B cell (primary cell): ENCODE results near the gene HINT3. TPM values are rescaled to one million over a fixed set of nuclear protein-coding genes. Genes with fewer than 3 reads are reported as not detected.

Source experiments
- ATAC-seq: fragments of 200-7000 bp; cut with Tn5 transposase; one replicate; pipeline ENCODE4 v1.10.0; 2021; ENCODE audit warnings: low read depth, mild to moderate bottlenecking, moderate number of reproducible peaks, moderate library complexity
- CTCF ChIA-PET: fragments of 350-600 bp; sonication (Branson Sonifier 250); formaldehyde crosslinking; loops from one replicate; lab custom pipeline; 2021; ENCODE audit warnings: antibody characterized with exemption, inconsistent platforms; lab: Charles Lee
- POLR2A ChIA-PET: fragments of 350-600 bp; sonication (Branson Sonifier 250); formaldehyde crosslinking; loops from one replicate; lab custom pipeline; 2021; ENCODE audit warnings: antibody characterized with exemption; lab: Charles Lee
- DNase-seq: peaks from one replicate; pipeline ENCODE4 v3.0.0; 2013
- H2AFZ ChIP-seq: 2 replicates; pipeline ENCODE4 v1.6.1; 2012; ENCODE audit warnings: mild to moderate bottlenecking, low read depth, low read length; ENCODE audit not compliant: insufficient read depth, poor library complexity, severe bottlenecking
- H3K27ac ChIP-seq, 2 donors: 1 replicate in 1 of 2; 2 replicates in 1 of 2; pipeline ENCODE4 v1.5.1; 2012 to 2013; ENCODE audit warnings: low read length in 2 of 2, mild to moderate bottlenecking in 2 of 2, moderate library complexity in 1 of 2
- H3K27me3 ChIP-seq, 4 experiments: fragments of 200-600 bp in 1 of 4; sonication (generic) in 1 of 4; replicated peaks in 1 of 4; 1 replicate in 2 of 4; 2 replicates in 2 of 4; pipeline versions ENCODE4 v1.6.1 to v1.7.0; 2013 to 2016; ENCODE audit warnings: low read length in 3 of 4, mild to moderate bottlenecking in 2 of 4, mixed read lengths in 1 of 4, moderate library complexity in 1 of 4; ENCODE audit not compliant: insufficient read depth in 4 of 4, control insufficient read depth in 3 of 4; ENCODE audit errors: control extremely low read depth in 1 of 4
- H3K36me3 ChIP-seq, 2 experiments: replicated peaks in 1 of 2; 1 replicate in 1 of 2; 2 replicates in 1 of 2; pipeline versions ENCODE4 v1.6.1 to v1.7.1; 2013; ENCODE audit warnings: low read length in 1 of 2; ENCODE audit not compliant: insufficient read depth in 2 of 2, control insufficient read depth in 1 of 2; ENCODE audit errors: control extremely low read depth in 1 of 2, extremely low read depth in 1 of 2
- H3K4me1 ChIP-seq, 2 donors: fragments of 200-600 bp in 1 of 2; sonication (generic) in 1 of 2; 1 replicate in 1 of 2; 2 replicates in 1 of 2; pipeline versions ENCODE4 v1.5.1 to v1.6.1; 2013 to 2017; ENCODE audit warnings: low read length in 2 of 2; ENCODE audit not compliant: control insufficient read depth in 2 of 2, insufficient read depth in 2 of 2
- H3K4me2 ChIP-seq: replicated peaks from 2 replicates; pipeline ENCODE3; 2012; ENCODE audit warnings: mild to moderate bottlenecking, low read depth, low read length; ENCODE audit not compliant: poor library complexity, severe bottlenecking
- H3K4me3 ChIP-seq, 5 experiments: fragments of 200-600 bp in 1 of 5; sonication (generic) in 1 of 5; 1 replicate in 3 of 5; 2 replicates in 2 of 5; pipeline versions ENCODE4 v1.5.1 to v1.7.0; 2011 to 2016; ENCODE audit warnings: low read length in 4 of 5, mild to moderate bottlenecking in 4 of 5, low read depth in 2 of 5, control low read depth in 1 of 5, moderate library complexity in 1 of 5; ENCODE audit not compliant: insufficient read depth in 1 of 5; ENCODE audit errors: control extremely low read depth in 1 of 5, extremely low read depth in 1 of 5
- H3K79me2 ChIP-seq: fragments of 200-600 bp; sonication (generic); one replicate; pipeline ENCODE4 v1.6.0; 2016; ENCODE audit warnings: low read length; ENCODE audit not compliant: control insufficient read depth, insufficient read depth
- H3K9ac ChIP-seq: fragments of 200-600 bp; sonication (generic); 2 replicates; pipeline ENCODE4 v1.6.1; 2017; ENCODE audit warnings: mild to moderate bottlenecking, low read length, moderate library complexity
- H3K9me3 ChIP-seq, 3 donors: one replicate each; pipeline versions ENCODE4 v1.6.1 to v1.7.1; 2013; ENCODE audit warnings: low read length in 2 of 3; ENCODE audit not compliant: control insufficient read depth in 2 of 3, insufficient read depth in 1 of 3; ENCODE audit errors: control extremely low read depth in 1 of 3
- H4K20me1 ChIP-seq: 2 replicates; pipeline ENCODE4 v1.6.0; 2012; ENCODE audit warnings: mild to moderate bottlenecking, low read length; ENCODE audit not compliant: insufficient read depth, control insufficient read depth, poor library complexity, severe bottlenecking
- H3K27ac Mint-ChIP-seq: one replicate; pipeline ENCODE4 v1.8.0; 2021; ENCODE audit warnings: mixed read lengths
- H3K27me3 Mint-ChIP-seq: one replicate; pipeline ENCODE4 v1.8.0; 2021; ENCODE audit warnings: mixed read lengths
- H3K4me1 Mint-ChIP-seq: one replicate; pipeline ENCODE4 v1.8.0; 2021; ENCODE audit warnings: mixed read lengths
- H3K4me3 Mint-ChIP-seq: one replicate; pipeline ENCODE4 v1.8.0; 2021; ENCODE audit warnings: mixed read lengths
- H3K9me3 Mint-ChIP-seq: one replicate; pipeline ENCODE4 v1.8.0; 2022; ENCODE audit warnings: mixed read lengths; ENCODE audit not compliant: insufficient read depth
- EZH2 ChIP-seq: IDR thresholded peaks from 2 replicates; pipeline ENCODE4 v1.6.1; 2012; ENCODE audit warnings: borderline replicate concordance, low read depth, mild to moderate bottlenecking, moderate library complexity, low read length; ENCODE audit not compliant: insufficient read depth, poor library complexity, severe bottlenecking
- WGBS: methylation state at CpG from one replicate; pipeline ENCODE4 v1.1.5; 2013; ENCODE audit warnings: missing lambda C conversion rate; ENCODE audit not compliant: insufficient coverage; 5-methylcytosine and 5-hydroxymethylcytosine counted together
- intact Hi-C: fragments of 100-400 bp; cut with micrococcal nuclease; formaldehyde crosslinking; loops from one replicate; pipeline ENCODE4 v1.10.0; 2022
- polyA plus RNA-seq: library from polyadenylated mRNA; depleted of rRNA; stranded (reverse); fragments of >200 nt; gene quantifications from 2 replicates; pipeline ENCODE4 v1.2.3, GENCODE V29; 2012
- total RNA-seq, 2 donors: library from RNA; stranded (reverse); fragments of 120-200 nt in 1 of 2; gene quantifications; 1 replicate in 1 of 2; 2 replicates in 1 of 2; pipeline versions ENCODE4 v1.2.3 to v1.2.4, GENCODE V29; 2013 to 2022
- TF ChIP-seq, protein P1 (sequence below): fragments of 200-600 bp; IDR thresholded peaks from one replicate; pipeline ENCODE4 v1.8.0; 2022; ENCODE audit warnings: antibody characterized with exemption, mild to moderate bottlenecking

The HINT3 gene
- total and polyA plus RNA-seq, 2 donors (not counting 1 experiment from before 2014, with no cell fraction given): 5.5 to 12.4 TPM

DNA sequence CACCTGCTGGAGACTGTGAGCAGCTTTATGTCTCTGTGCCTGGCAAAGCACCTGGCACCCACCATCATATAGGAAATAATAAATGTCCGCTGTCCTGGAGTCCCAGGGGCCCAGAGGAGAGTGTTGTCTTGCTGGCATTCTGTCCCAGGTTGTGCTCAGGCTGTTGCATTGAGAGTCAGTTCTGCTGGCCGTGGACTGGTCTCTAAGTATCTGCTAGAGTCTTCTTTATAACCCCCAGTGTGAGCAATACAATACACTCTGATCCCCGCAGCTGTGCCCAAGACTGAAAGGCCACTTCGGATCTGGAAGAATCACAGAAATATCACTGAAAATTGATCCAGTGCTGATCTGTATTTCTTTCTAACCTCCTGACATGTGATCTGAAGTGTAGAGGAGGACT, 38.3 kb upstream of the HINT3 start:
- 90% methylated on average over 2 of the region's 4 CpGs for WGBS
- peak overlapping the region; percentile 50 to 85 for H3K27ac ChIP-seq
- H4K20me1 ChIP-seq: no peaks in the 10 kb centered on the region
- H3K4me1 Mint-ChIP-seq: peaks cover 21% of the 10 kb centered on the region
- no peaks in the 10 kb centered on the region for H3K9me3 ChIP-seq
- TF ChIP-seq EZH2: no peak
- TF ChIP-seq, protein P1, sequence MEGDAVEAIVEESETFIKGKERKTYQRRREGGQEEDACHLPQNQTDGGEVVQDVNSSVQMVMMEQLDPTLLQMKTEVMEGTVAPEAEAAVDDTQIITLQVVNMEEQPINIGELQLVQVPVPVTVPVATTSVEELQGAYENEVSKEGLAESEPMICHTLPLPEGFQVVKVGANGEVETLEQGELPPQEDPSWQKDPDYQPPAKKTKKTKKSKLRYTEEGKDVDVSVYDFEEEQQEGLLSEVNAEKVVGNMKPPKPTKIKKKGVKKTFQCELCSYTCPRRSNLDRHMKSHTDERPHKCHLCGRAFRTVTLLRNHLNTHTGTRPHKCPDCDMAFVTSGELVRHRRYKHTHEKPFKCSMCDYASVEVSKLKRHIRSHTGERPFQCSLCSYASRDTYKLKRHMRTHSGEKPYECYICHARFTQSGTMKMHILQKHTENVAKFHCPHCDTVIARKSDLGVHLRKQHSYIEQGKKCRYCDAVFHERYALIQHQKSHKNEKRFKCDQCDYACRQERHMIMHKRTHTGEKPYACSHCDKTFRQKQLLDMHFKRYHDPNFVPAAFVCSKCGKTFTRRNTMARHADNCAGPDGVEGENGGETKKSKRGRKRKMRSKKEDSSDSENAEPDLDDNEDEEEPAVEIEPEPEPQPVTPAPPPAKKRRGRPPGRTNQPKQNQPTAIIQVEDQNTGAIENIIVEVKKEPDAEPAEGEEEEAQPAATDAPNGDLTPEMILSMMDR: no peak
- POLR2A ChIA-PET: interaction anchor here (0.6 kb wide), 1 partner anchor 13 kb away, joined by 3 read pairs; no protein-coding TSS in a partner anchor
- no peak overlapping the region for H3K4me3 Mint-ChIP-seq
- no peaks in the 10 kb centered on the region for H3K27me3 ChIP-seq
- no peak for DNase-seq
- no peaks in the 10 kb centered on the region for H3K79me2 ChIP-seq
- no peak for ATAC-seq
- peak overlapping the region; percentile 54 for H3K9ac ChIP-seq
- peak overlapping the region in 1 of 5 experiments; percentile 51 for H3K4me3 ChIP-seq
- CTCF ChIA-PET: interaction anchor here (1.0 to 2.8 kb wide), 3 partner anchors 12 to 126 kb away, joined by 3 to 15 read pairs (median 6); partner anchors contain the start of gene HINT3
- H3K36me3 ChIP-seq: peaks cover 7 to 11% of the 10 kb centered on the region in 2 experiments
- peak overlapping the region; percentile 65 for H3K4me2 ChIP-seq
- no peaks in the 10 kb centered on the region for H3K9me3 Mint-ChIP-seq
- peak overlapping the region; percentile 76 for H2AFZ ChIP-seq
- peaks cover 13 to 14% of the 10 kb centered on the region in 2 donors for H3K4me1 ChIP-seq
- H3K27me3 Mint-ChIP-seq: no peaks in the 10 kb centered on the region
- H3K27ac Mint-ChIP-seq: peak overlapping the region; percentile 68
- intact Hi-C loops: loop anchor here (2.0 kb wide), 1 partner anchor 127 kb away; the partner anchor contains the start of gene NCOA7
